Measurements from ENCODE around the gene IVNS1ABP.
"Not testable (repeated sequence)": the region's sequence is repeated elsewhere in the genome, so short reads cannot be mapped to it uniquely, and the experiment has no call there.

The IVNS1ABP gene

GRCh38 chr1:185328255-185328654 is 11.2 kb upstream of the IVNS1ABP start:
- no peak for DNase-seq (ENCODE audit: low spot score)

GRCh38 chr1:185325413-185325812 is 8.4 kb upstream of the IVNS1ABP start:
- DNase-seq (ENCODE audit: low spot score) = no peak

- DNase-seq (ENCODE audit: low spot score) = no peak
These were observed 7.1 kb upstream of the IVNS1ABP start for GRCh38 chr1:185324118-185324517.

- DNase-seq (ENCODE audit: low spot score) = no peak
These were observed 5.6 kb upstream of the IVNS1ABP start for GRCh38 chr1:185322636-185323035.

GRCh38 chr1:185321653-185322221 is 4.7 kb upstream of the IVNS1ABP start:
- not testable (repeated sequence) for DNase-seq (ENCODE audit: low spot score)

GRCh38 chr1:185321104-185321503 is 4.1 kb upstream of the IVNS1ABP start:
- DNase-seq (ENCODE audit: low spot score) = not testable (repeated sequence)

- no peak for DNase-seq (ENCODE audit: low spot score)
These were observed 2.1 kb upstream of the IVNS1ABP start for GRCh38 chr1:185319139-185319475.

- no peak for DNase-seq (ENCODE audit: low spot score)
These were observed 1.5 kb upstream of the IVNS1ABP start for GRCh38 chr1:185318431-185319138.

- peak; percentile 29 for DNase-seq (ENCODE audit: low spot score)
These were observed 855 bp upstream of the IVNS1ABP start for GRCh38 chr1:185317886-185318310.

- DNase-seq (ENCODE audit: low spot score) = peak; percentile 98
These were observed 645 bp downstream of the IVNS1ABP start for GRCh38 chr1:185316163-185317033.

- no peak for DNase-seq (ENCODE audit: low spot score)
These were observed 1.5 kb downstream of the IVNS1ABP start for GRCh38 chr1:185315445-185316071.

GRCh38 chr1:185314411-185314810 is 2.6 kb downstream of the IVNS1ABP start:
- DNase-seq (ENCODE audit: low spot score) = peak; percentile 11

- no peak for DNase-seq (ENCODE audit: low spot score)
These were observed 4.5 kb downstream of the IVNS1ABP start for GRCh38 chr1:185312361-185313138.

GRCh38 chr1:185311589-185312225 is 5.3 kb downstream of the IVNS1ABP start:
- DNase-seq (ENCODE audit: low spot score) = no peak

GRCh38 chr1:185309566-185309965 is 7.5 kb downstream of the IVNS1ABP start:
- no peak for DNase-seq (ENCODE audit: low spot score)

GRCh38 chr1:185308126-185308525 is 8.9 kb downstream of the IVNS1ABP start:
- DNase-seq (ENCODE audit: low spot score) = no peak

- DNase-seq (ENCODE audit: low spot score) = no peak
These were observed 11.6 kb downstream of the IVNS1ABP start for GRCh38 chr1:185305419-185305818.

- DNase-seq (ENCODE audit: low spot score) = no peak
These were observed 16.9 kb downstream of the IVNS1ABP start for GRCh38 chr1:185300152-185300551.

GRCh38 chr1:185297982-185298381 is 19.1 kb downstream of the IVNS1ABP start:
- no peak for DNase-seq (ENCODE audit: low spot score)

GRCh38 chr1:185295091-185295490 is 22.0 kb downstream of the IVNS1ABP start:
- DNase-seq (ENCODE audit: low spot score) = no peak

GRCh38 chr1:185293967-185294542 is 23.0 kb downstream of the IVNS1ABP start:
- DNase-seq (ENCODE audit: low spot score) = no peak
